ENCODE results near the gene MRPL20.

DNA sequence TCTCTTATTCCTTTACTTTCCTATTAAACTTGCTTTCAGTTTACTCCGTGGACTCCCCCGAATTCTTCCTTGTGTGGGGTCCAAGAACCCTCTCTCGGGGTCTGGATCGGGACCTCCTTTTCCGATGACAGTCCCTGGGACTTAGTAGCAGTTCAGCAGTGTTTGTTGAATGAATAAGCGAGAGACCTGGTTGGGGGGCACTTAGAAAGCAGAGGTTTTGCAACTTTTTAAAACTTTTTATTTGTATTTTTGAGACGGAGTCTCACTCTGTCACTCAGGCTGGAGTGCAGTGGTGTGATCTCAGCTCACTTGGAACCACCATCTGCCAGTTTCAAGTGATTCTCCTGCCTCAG, 16.1 kb upstream of the MRPL20 start:
- TF ChIP-seq, protein P1, sequence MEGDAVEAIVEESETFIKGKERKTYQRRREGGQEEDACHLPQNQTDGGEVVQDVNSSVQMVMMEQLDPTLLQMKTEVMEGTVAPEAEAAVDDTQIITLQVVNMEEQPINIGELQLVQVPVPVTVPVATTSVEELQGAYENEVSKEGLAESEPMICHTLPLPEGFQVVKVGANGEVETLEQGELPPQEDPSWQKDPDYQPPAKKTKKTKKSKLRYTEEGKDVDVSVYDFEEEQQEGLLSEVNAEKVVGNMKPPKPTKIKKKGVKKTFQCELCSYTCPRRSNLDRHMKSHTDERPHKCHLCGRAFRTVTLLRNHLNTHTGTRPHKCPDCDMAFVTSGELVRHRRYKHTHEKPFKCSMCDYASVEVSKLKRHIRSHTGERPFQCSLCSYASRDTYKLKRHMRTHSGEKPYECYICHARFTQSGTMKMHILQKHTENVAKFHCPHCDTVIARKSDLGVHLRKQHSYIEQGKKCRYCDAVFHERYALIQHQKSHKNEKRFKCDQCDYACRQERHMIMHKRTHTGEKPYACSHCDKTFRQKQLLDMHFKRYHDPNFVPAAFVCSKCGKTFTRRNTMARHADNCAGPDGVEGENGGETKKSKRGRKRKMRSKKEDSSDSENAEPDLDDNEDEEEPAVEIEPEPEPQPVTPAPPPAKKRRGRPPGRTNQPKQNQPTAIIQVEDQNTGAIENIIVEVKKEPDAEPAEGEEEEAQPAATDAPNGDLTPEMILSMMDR (IDR thresholded peaks at IDR 0.05), result no peak
- no peak for TF ChIP-seq EP300 (IDR thresholded peaks at IDR 0.05)
